GM19438 (cell line): Measurements from ENCODE around the gene MME.
A peak's percentile ranks its signal among the peaks of the same experiment; 100 is the strongest.

Source experiments
- ATAC-seq: cut with Tn5 transposase; IDR thresholded peaks from one replicate; pipeline ENCODE4 v1.9.1; 2021; ENCODE audit warnings: low read depth; ENCODE audit not compliant: unreplicated experiment

The MME gene

GRCh38 chr3:155229086-155229485 lies 149.0 kb downstream of the MME start:
- ATAC-seq = no peak

- ATAC-seq = no peak
Observed at GRCh38 chr3:155230382-155230781, 150.3 kb downstream of the MME start.

- peak; percentile 81 for ATAC-seq
Observed at GRCh38 chr3:155231792-155232191, 151.7 kb downstream of the MME start.

- no peak for ATAC-seq
Observed at GRCh38 chr3:155232605-155233004, 152.5 kb downstream of the MME start.

DNA sequence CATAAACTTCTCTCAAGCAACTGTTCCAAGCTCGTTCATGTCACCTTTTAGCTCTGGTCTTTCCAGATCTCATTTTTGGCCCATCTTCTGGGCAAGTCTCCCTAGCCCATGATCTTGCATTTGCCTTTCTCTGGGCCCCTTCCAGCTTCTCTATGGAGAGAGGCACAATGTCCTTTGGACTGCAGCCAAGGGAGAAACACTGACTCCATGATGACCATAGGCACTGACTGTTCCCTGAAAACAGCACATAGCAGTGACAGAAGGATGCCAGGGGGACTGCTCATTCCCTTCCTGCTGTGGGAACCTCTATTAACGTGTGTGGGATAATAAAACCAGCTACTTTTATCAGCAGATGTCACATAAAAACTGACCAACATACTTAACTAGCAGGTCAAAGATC lies 153.1 kb downstream of the MME start:
- ATAC-seq = no peak
